ENCODE measurements around the gene DLEC1.

DNA sequence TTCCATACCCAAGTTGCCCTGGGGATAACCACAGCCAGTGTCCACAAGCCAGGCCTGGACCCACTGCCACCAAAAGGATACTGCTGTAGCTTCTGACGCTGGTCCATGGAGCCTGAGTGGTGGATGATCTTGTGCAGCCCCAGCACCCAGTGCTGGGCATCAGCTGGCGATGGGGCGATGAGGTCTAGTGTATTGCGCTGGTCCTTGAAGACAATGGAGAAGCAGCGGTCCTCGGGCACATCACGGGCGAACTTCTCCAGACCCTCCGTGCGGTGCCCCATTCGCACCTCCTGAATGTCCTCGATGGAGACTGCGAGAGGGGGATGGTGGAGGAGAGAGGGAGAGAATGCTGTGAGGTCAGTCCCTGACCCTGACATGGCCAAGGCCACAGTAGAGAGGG, 22.6 kb upstream of the DLEC1 start:
- TF ChIP-seq, protein P1, sequence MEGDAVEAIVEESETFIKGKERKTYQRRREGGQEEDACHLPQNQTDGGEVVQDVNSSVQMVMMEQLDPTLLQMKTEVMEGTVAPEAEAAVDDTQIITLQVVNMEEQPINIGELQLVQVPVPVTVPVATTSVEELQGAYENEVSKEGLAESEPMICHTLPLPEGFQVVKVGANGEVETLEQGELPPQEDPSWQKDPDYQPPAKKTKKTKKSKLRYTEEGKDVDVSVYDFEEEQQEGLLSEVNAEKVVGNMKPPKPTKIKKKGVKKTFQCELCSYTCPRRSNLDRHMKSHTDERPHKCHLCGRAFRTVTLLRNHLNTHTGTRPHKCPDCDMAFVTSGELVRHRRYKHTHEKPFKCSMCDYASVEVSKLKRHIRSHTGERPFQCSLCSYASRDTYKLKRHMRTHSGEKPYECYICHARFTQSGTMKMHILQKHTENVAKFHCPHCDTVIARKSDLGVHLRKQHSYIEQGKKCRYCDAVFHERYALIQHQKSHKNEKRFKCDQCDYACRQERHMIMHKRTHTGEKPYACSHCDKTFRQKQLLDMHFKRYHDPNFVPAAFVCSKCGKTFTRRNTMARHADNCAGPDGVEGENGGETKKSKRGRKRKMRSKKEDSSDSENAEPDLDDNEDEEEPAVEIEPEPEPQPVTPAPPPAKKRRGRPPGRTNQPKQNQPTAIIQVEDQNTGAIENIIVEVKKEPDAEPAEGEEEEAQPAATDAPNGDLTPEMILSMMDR (IDR thresholded peaks at IDR 0.05): no peak
- no peak for TF ChIP-seq POLR2A (IDR thresholded peaks at IDR 0.05)
